MV-4-11 (cell line): Measurements from ENCODE around the gene VCAN.

Experiments
- DNase-seq: peaks from one replicate; lab custom pipeline; 2025; lab: John Stamatoyannopoulos, UW

Gene VCAN

GRCh38 chr5:83568186-83568585, 96.6 kb downstream of the VCAN start:
- no peak for DNase-seq

- DNase-seq, result no peak
Observed at GRCh38 chr5:83570916-83571315, 99.4 kb downstream of the VCAN start.

- DNase-seq, result no peak
Observed at GRCh38 chr5:83572271-83572670, 100.7 kb downstream of the VCAN start.

GRCh38 chr5:83576341-83576740, 104.8 kb downstream of the VCAN start:
- DNase-seq, result no peak

GRCh38 chr5:83577036-83577636, 105.6 kb downstream of the VCAN start:
- DNase-seq, result no peak

GRCh38 chr5:83583859-83584258, 112.3 kb downstream of the VCAN start:
- DNase-seq, result no peak

- DNase-seq, result no peak
Observed at GRCh38 chr5:83586874-83587776, 115.6 kb downstream of the VCAN start.

GRCh38 chr5:83589786-83590185, 118.2 kb downstream of the VCAN start:
- no peak for DNase-seq

- DNase-seq, result no peak
Observed at GRCh38 chr5:83590966-83591365, 119.4 kb downstream of the VCAN start.

GRCh38 chr5:83595217-83595616, 123.7 kb downstream of the VCAN start:
- no peak for DNase-seq

- DNase-seq, result peak; percentile 50
Observed at GRCh38 chr5:83608122-83608521, 136.6 kb downstream of the VCAN start.

GRCh38 chr5:83614841-83615240, 143.3 kb downstream of the VCAN start:
- no peak for DNase-seq

- DNase-seq, result no peak
Observed at GRCh38 chr5:83628360-83628759, 156.8 kb downstream of the VCAN start.
